Ovary (tissue), 3 donors: ENCODE data around the gene CELF4.

Experiments used
- EP300 ChIP-seq: sonication (generic); formaldehyde crosslinking; IDR thresholded peaks from one replicate; pipeline ENCODE4 v1.6.1; 2017; ENCODE audit warnings: antibody characterized with exemption
- POLR2A ChIP-seq: fragments of 450-650 bp; IDR thresholded peaks from one replicate; pipeline ENCODE4 v1.6.1; 2017; ENCODE audit warnings: antibody characterized with exemption, mild to moderate bottlenecking, moderate library complexity
- TF ChIP-seq, protein P1 (sequence below), 3 donors: fragments of 450-650 bp in 2 of 3; fragments of 200-600 bp in 1 of 3; IDR thresholded peaks; one replicate each; pipeline versions ENCODE4 v1.5.1 to v1.8.0; 2016 to 2022; ENCODE audit warnings: antibody characterized with exemption in 3 of 3, mild to moderate bottlenecking in 1 of 3
- donor health status: DM: no; HTN: no; CAD: no.

DNA sequence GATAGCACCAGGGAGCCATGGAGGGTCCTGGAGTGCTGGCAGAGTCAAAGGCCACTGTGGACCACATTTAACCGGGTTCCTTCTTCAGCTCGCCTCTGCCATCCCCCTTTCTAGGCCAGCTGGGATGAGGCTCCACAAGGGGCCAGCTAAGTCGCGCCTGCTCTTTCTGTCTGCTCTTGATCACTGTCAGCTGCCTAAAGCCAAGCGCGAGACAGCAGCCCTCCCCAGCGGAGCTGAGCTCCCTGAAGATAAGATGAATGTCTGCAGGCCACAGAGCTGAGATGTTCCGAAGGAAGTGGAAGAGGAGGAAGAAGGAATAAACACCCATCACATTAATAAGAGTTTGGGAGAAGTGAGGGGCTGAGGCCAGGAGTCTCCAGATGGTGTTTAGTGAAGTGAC, 99.6 kb downstream of the CELF4 start:
- TF ChIP-seq, protein P1, sequence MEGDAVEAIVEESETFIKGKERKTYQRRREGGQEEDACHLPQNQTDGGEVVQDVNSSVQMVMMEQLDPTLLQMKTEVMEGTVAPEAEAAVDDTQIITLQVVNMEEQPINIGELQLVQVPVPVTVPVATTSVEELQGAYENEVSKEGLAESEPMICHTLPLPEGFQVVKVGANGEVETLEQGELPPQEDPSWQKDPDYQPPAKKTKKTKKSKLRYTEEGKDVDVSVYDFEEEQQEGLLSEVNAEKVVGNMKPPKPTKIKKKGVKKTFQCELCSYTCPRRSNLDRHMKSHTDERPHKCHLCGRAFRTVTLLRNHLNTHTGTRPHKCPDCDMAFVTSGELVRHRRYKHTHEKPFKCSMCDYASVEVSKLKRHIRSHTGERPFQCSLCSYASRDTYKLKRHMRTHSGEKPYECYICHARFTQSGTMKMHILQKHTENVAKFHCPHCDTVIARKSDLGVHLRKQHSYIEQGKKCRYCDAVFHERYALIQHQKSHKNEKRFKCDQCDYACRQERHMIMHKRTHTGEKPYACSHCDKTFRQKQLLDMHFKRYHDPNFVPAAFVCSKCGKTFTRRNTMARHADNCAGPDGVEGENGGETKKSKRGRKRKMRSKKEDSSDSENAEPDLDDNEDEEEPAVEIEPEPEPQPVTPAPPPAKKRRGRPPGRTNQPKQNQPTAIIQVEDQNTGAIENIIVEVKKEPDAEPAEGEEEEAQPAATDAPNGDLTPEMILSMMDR (IDR thresholded peaks at IDR 0.05): no peak
- TF ChIP-seq POLR2A (no peak), EP300 (no peak)
